Mesendoderm (in vitro differentiated cells): ENCODE data around the gene LCP2.

Experiments used
- DNase-seq: peaks from one replicate; pipeline ENCODE4 v3.0.0; 2013
- H2AK5ac ChIP-seq: 2 replicates; pipeline ENCODE4 v1.6.1; 2013; ENCODE audit warnings: low read length, inconsistent platforms
- H2BK120ac ChIP-seq: 2 replicates; pipeline ENCODE4 v1.6.1; 2013; ENCODE audit warnings: low read depth, mild to moderate bottlenecking, low read length, moderate library complexity, mixed read lengths
- H2BK15ac ChIP-seq: replicated peaks from 2 replicates; pipeline ENCODE4 v1.6.1; 2013; ENCODE audit warnings: low read depth, mild to moderate bottlenecking, moderate library complexity
- H2BK5ac ChIP-seq: 2 replicates; pipeline ENCODE4 v1.6.1; 2013; ENCODE audit warnings: low read length, inconsistent platforms
- H3K18ac ChIP-seq: 2 replicates; pipeline ENCODE4 v1.6.1; 2013; ENCODE audit warnings: mild to moderate bottlenecking, low read length, mixed read lengths
- H3K23ac ChIP-seq: one replicate; pipeline ENCODE4 v1.6.1; 2013; ENCODE audit warnings: low read length
- H3K27ac ChIP-seq: 2 replicates; pipeline ENCODE4 v1.5.1; 2013; ENCODE audit warnings: low read depth, mild to moderate bottlenecking, inconsistent platforms, low read length, moderate library complexity
- H3K27me3 ChIP-seq: 2 replicates; pipeline ENCODE4 v1.6.1; 2013; ENCODE audit warnings: low read length, control low read depth, mild to moderate bottlenecking, inconsistent platforms; ENCODE audit not compliant: insufficient read depth, poor library complexity
- H3K36me3 ChIP-seq: 2 replicates; pipeline ENCODE4 v1.6.1; 2013; ENCODE audit warnings: low read length, inconsistent platforms; ENCODE audit not compliant: control insufficient read depth, insufficient read depth
- H3K4ac ChIP-seq: one replicate; pipeline ENCODE4 v1.6.1; 2013; ENCODE audit warnings: low read depth, mild to moderate bottlenecking, low read length, moderate library complexity
- H3K4me1 ChIP-seq: 2 replicates; pipeline ENCODE4 v1.6.1; 2013; ENCODE audit warnings: low read depth, low read length, inconsistent platforms; ENCODE audit not compliant: control insufficient read depth
- H3K4me2 ChIP-seq: 2 replicates; pipeline ENCODE4 v1.6.1; 2013; ENCODE audit warnings: low read length
- H3K4me3 ChIP-seq: 2 replicates; pipeline ENCODE4 v1.5.1; 2013; ENCODE audit warnings: mild to moderate bottlenecking, low read length
- H3K56ac ChIP-seq: one replicate; pipeline ENCODE4 v1.6.1; 2013; ENCODE audit warnings: low read length
- H3K79me1 ChIP-seq: 2 replicates; pipeline ENCODE4 v1.6.1; 2013; ENCODE audit warnings: low read length, inconsistent platforms
- H3K79me2 ChIP-seq: 2 replicates; pipeline ENCODE4 v1.6.1; 2013; ENCODE audit warnings: mild to moderate bottlenecking, low read length; ENCODE audit not compliant: control insufficient read depth, insufficient read depth
- H3K9ac ChIP-seq: 2 replicates; pipeline ENCODE4 v1.6.1; 2013; ENCODE audit warnings: low read length, inconsistent platforms
- H4K5ac ChIP-seq: one replicate; pipeline ENCODE4 v1.6.1; 2013; ENCODE audit warnings: low read length
- H4K8ac ChIP-seq: one replicate; pipeline ENCODE4 v1.6.1; 2013; ENCODE audit warnings: low read depth, mild to moderate bottlenecking, control low read depth, low read length, moderate library complexity
- WGBS: extraction: QIAGEN DNeasy Blood & Tissue Kit; methylation state at CpG from one replicate; pipeline ENCODE4 v1.1.7; 2013; ENCODE audit warnings: low lambda C conversion rate, missing lambda C conversion rate; ENCODE audit not compliant: insufficient coverage; ENCODE audit errors: extremely low coverage; 5-methylcytosine and 5-hydroxymethylcytosine counted together

Gene LCP2

GRCh38 chr5:170206216-170206615 lies 91.4 kb downstream of the LCP2 start:
- no peak overlapping the region for H2BK120ac ChIP-seq
- no peak for DNase-seq
- H3K4me3 ChIP-seq, result no peak overlapping the region
- H3K27me3 ChIP-seq, result no peaks in the 10 kb centered on the region
- no peaks in the 10 kb centered on the region for H3K36me3 ChIP-seq
- H4K5ac ChIP-seq, result no peak overlapping the region
- no peak overlapping the region for H3K9ac ChIP-seq
- no peak overlapping the region for H2BK15ac ChIP-seq
- no peak overlapping the region for H3K56ac ChIP-seq
- no peak overlapping the region for H3K18ac ChIP-seq
- no peak overlapping the region for H3K27ac ChIP-seq
- no peak overlapping the region for H3K23ac ChIP-seq
- no peak overlapping the region for H2AK5ac ChIP-seq
- H3K79me1 ChIP-seq, result no peaks in the 10 kb centered on the region
- no peak overlapping the region for H3K4ac ChIP-seq
- no peaks in the 10 kb centered on the region for H3K4me1 ChIP-seq
- no peak overlapping the region for H2BK5ac ChIP-seq
- H3K79me2 ChIP-seq, result no peaks in the 10 kb centered on the region
- H4K8ac ChIP-seq, result no peak overlapping the region
- no peak overlapping the region for H3K4me2 ChIP-seq
- WGBS, result no CpG with 5 or more reads among the region's 3 CpGs

- Histone ChIP-seq H4K8ac (no peak overlapping the region), H2BK120ac (no peak overlapping the region), H3K4me1 (peaks cover 2% of the 10 kb centered on the region), H3K18ac (no peak overlapping the region), H3K27me3 (no peaks in the 10 kb centered on the region), H3K36me3 (no peaks in the 10 kb centered on the region), H3K23ac (no peak overlapping the region), H3K56ac (no peak overlapping the region), H2AK5ac (no peak overlapping the region), H3K4ac (no peak overlapping the region), H2BK5ac (no peak overlapping the region), H3K4me2 (no peak overlapping the region), H3K79me2 (no peaks in the 10 kb centered on the region), H3K27ac (no peak overlapping the region), H3K9ac (no peak overlapping the region), H4K5ac (no peak overlapping the region), H3K79me1 (no peaks in the 10 kb centered on the region), H2BK15ac (no peak overlapping the region), H3K4me3 (no peak overlapping the region)
- no CpG with 5 or more reads among the region's 5 CpGs for WGBS
- DNase-seq, result no peak
Observed at GRCh38 chr5:170204202-170204601, 93.4 kb downstream of the LCP2 start.

- H4K8ac ChIP-seq, result no peak overlapping the region
- no CpG with 5 or more reads among the region's 2 CpGs for whole genome bisulfite sequencing
- no peaks in the 10 kb centered on the region for H3K27me3 ChIP-seq
- no peak overlapping the region for H3K9ac ChIP-seq
- H3K36me3 ChIP-seq, result no peaks in the 10 kb centered on the region
- H3K79me1 ChIP-seq, result no peaks in the 10 kb centered on the region
- H3K4me3 ChIP-seq, result no peak overlapping the region
- no peak overlapping the region for H2BK5ac ChIP-seq
- H3K23ac ChIP-seq, result no peak overlapping the region
- no peak overlapping the region for H2BK15ac ChIP-seq
- no peak overlapping the region for H2AK5ac ChIP-seq
- no peak overlapping the region for H2BK120ac ChIP-seq
- no peak overlapping the region for H3K4me2 ChIP-seq
- DNase-seq, result no peak
- H3K4me1 ChIP-seq, result peaks cover 2% of the 10 kb centered on the region
- H3K27ac ChIP-seq, result no peak overlapping the region
- no peak overlapping the region for H3K56ac ChIP-seq
- H3K79me2 ChIP-seq, result no peaks in the 10 kb centered on the region
- H4K5ac ChIP-seq, result no peak overlapping the region
- H3K4ac ChIP-seq, result no peak overlapping the region
- H3K18ac ChIP-seq, result no peak overlapping the region
Observed at GRCh38 chr5:170202117-170202516, 95.5 kb downstream of the LCP2 start.

- no peaks in the 10 kb centered on the region for H3K27me3 ChIP-seq
- H3K4me2 ChIP-seq, result no peak overlapping the region
- H3K36me3 ChIP-seq, result no peaks in the 10 kb centered on the region
- no peak overlapping the region for H3K27ac ChIP-seq
- H3K79me2 ChIP-seq, result no peaks in the 10 kb centered on the region
- no peak overlapping the region for H2BK120ac ChIP-seq
- no peak overlapping the region for H3K9ac ChIP-seq
- WGBS, result no CpG with 5 or more reads among the region's 2 CpGs
- H3K56ac ChIP-seq, result no peak overlapping the region
- DNase-seq, result no peak
- no peak overlapping the region for H3K4ac ChIP-seq
- H3K23ac ChIP-seq, result no peak overlapping the region
- H4K8ac ChIP-seq, result no peak overlapping the region
- no peak overlapping the region for H3K18ac ChIP-seq
- no peak overlapping the region for H2BK5ac ChIP-seq
- H2BK15ac ChIP-seq, result no peak overlapping the region
- H3K4me1 ChIP-seq, result peaks cover 2% of the 10 kb centered on the region
- no peak overlapping the region for H2AK5ac ChIP-seq
- H3K79me1 ChIP-seq, result no peaks in the 10 kb centered on the region
- H3K4me3 ChIP-seq, result no peak overlapping the region
- no peak overlapping the region for H4K5ac ChIP-seq
Observed at GRCh38 chr5:170201311-170201710, 96.3 kb downstream of the LCP2 start.

- H3K4ac ChIP-seq, result no peak overlapping the region
- H2BK120ac ChIP-seq, result no peak overlapping the region
- no peak overlapping the region for H3K27ac ChIP-seq
- H3K9ac ChIP-seq, result no peak overlapping the region
- H3K56ac ChIP-seq, result no peak overlapping the region
- H3K79me1 ChIP-seq, result no peaks in the 10 kb centered on the region
- no peak overlapping the region for H3K23ac ChIP-seq
- H4K5ac ChIP-seq, result no peak overlapping the region
- peak; percentile 76 for DNase-seq
- peaks cover 2% of the 10 kb centered on the region for H3K4me1 ChIP-seq
- H3K4me3 ChIP-seq, result no peak overlapping the region
- H4K8ac ChIP-seq, result no peak overlapping the region
- no peak overlapping the region for H2BK15ac ChIP-seq
- H3K79me2 ChIP-seq, result no peaks in the 10 kb centered on the region
- H2BK5ac ChIP-seq, result no peak overlapping the region
- no peaks in the 10 kb centered on the region for H3K36me3 ChIP-seq
- H2AK5ac ChIP-seq, result no peak overlapping the region
- no peak overlapping the region for H3K18ac ChIP-seq
- no peaks in the 10 kb centered on the region for H3K27me3 ChIP-seq
- no peak overlapping the region for H3K4me2 ChIP-seq
- no CpG with 5 or more reads among the region's 1 CpG for WGBS
Observed at GRCh38 chr5:170200876-170201275, 96.7 kb downstream of the LCP2 start.
